Measurements from ENCODE around the gene WDR45B. TPM values are rescaled to one million over a fixed set of nuclear protein-coding genes. Genes with fewer than 3 reads are reported as not detected.

WDR45B gene
- polyA plus RNA-seq, 1 of the 3 experiments (the other 2 are of a cell fraction): 171 TPM

DNA sequence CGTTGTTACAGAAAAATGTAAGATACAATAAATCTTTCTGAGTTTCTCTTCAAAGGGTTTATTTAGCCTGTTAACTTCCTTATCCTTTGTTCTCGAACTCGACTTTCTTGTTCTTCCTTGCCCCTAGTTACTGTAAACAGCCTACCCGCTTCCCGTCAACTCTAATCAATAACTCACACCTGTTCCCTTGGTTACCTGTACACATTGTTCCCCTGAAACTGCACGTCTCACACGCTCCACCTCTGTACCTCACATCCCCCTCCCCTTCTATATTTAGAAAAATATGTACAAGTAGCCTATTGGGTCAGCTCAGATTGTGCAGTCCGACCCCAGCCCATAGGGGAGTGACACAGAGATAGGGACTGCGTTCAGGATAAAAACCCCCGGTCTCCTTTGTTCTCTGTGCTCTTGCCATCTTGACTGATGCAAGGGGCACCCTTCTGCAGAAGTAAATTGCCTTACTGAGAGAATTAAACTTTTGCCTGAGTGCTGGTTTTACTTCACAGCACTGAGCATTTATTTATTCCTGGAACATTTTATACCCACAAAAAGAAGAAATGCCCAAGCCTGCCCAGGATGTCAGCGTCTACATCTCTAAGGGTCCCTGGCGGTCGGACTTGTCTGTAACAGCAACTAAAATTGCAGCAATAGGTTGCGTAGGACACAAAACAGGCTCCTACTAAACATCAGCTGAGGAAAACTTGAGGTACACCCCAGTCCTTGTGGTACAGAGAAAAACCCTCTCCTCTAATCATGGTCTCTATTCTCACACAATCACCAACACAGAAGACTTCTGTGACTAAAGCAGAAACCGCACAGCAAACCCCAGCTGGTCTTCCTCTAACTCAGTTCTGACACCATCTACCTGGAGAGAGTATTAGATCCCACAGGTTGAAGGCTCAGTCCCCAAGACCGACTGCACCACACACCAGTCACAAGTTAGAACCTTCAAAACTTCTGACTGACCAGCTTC is 11.3 kb downstream of the WDR45B start (continued):
- no peak for TF ChIP-seq EZH2phosphoT487 (IDR thresholded peaks at IDR 0.05; ENCODE audit: borderline replicate concordance, low read depth)
- TF ChIP-seq, protein P1, sequence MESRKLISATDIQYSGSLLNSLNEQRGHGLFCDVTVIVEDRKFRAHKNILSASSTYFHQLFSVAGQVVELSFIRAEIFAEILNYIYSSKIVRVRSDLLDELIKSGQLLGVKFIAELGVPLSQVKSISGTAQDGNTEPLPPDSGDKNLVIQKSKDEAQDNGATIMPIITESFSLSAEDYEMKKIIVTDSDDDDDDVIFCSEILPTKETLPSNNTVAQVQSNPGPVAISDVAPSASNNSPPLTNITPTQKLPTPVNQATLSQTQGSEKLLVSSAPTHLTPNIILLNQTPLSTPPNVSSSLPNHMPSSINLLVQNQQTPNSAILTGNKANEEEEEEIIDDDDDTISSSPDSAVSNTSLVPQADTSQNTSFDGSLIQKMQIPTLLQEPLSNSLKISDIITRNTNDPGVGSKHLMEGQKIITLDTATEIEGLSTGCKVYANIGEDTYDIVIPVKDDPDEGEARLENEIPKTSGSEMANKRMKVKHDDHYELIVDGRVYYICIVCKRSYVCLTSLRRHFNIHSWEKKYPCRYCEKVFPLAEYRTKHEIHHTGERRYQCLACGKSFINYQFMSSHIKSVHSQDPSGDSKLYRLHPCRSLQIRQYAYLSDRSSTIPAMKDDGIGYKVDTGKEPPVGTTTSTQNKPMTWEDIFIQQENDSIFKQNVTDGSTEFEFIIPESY (IDR thresholded peaks at IDR 0.05; ENCODE audit: borderline replicate concordance, low read depth): no peak
- TF ChIP-seq MEF2A (IDR thresholded peaks at IDR 0.05; ENCODE audit: borderline replicate concordance, low read depth): no peak
- TF ChIP-seq MXI1 (IDR thresholded peaks at IDR 0.05; ENCODE audit: low read depth, low read length): no peak
- no peak for TF ChIP-seq RXRA (IDR thresholded peaks at IDR 0.05; ENCODE audit: borderline replicate concordance, low read depth)
- TF ChIP-seq GATA2 (CRISPR knock-in tag; IDR thresholded peaks at IDR 0.05): no peak
- TF ChIP-seq NRF1 (IDR thresholded peaks at IDR 0.05; ENCODE audit: low read depth, low read length): no peak

DNA sequence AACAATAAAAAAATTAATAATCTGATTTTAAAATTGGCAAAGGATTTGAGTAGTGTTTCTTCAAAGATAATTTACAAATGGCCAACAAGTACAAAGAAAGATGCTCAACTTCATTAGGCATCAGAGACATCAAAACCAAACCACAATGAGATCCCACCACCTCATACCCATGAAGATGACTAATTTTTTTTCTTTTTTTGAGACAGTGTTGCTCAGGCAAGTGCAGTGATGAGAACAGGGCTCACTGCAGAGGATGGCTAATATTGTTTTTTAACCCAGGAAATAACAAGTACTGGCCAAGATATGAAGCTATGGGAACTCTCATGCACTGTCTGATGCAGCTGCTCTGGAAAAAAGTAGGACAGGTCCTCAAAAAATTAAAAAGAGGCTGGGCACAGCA is 14.9 kb downstream of the WDR45B start:
- no peak for DNase-seq
- no peaks in the 10 kb centered on the region for H3K27me3 ChIP-seq (ENCODE audit: insufficient read depth)
- H3K79me2 ChIP-seq (ENCODE audit: insufficient read depth): peaks cover 94% of the 10 kb centered on the region
- POLR2A ChIA-PET: no interaction called here
- H3K4me2 ChIP-seq: no peak overlapping the region
- no peak overlapping the region for H3K9ac ChIP-seq
- H3K9me3 ChIP-seq: no peaks in the 10 kb centered on the region
- H3K4me3 ChIP-seq (ENCODE audit: low read depth in 2 of 2, low read length in 1 of 2): no peak overlapping the region
- H3F3A ChIP-seq (replicated peaks; ENCODE audit: insufficient read depth): peaks cover 5% of the 10 kb centered on the region
- H3K4me1 ChIP-seq (ENCODE audit: control insufficient read depth in 1 of 2, insufficient read depth in 2 of 2, low read depth in 1 of 2, low read length in 1 of 2): no peaks in the 10 kb centered on the region
- TF ChIP-seq, protein P2, sequence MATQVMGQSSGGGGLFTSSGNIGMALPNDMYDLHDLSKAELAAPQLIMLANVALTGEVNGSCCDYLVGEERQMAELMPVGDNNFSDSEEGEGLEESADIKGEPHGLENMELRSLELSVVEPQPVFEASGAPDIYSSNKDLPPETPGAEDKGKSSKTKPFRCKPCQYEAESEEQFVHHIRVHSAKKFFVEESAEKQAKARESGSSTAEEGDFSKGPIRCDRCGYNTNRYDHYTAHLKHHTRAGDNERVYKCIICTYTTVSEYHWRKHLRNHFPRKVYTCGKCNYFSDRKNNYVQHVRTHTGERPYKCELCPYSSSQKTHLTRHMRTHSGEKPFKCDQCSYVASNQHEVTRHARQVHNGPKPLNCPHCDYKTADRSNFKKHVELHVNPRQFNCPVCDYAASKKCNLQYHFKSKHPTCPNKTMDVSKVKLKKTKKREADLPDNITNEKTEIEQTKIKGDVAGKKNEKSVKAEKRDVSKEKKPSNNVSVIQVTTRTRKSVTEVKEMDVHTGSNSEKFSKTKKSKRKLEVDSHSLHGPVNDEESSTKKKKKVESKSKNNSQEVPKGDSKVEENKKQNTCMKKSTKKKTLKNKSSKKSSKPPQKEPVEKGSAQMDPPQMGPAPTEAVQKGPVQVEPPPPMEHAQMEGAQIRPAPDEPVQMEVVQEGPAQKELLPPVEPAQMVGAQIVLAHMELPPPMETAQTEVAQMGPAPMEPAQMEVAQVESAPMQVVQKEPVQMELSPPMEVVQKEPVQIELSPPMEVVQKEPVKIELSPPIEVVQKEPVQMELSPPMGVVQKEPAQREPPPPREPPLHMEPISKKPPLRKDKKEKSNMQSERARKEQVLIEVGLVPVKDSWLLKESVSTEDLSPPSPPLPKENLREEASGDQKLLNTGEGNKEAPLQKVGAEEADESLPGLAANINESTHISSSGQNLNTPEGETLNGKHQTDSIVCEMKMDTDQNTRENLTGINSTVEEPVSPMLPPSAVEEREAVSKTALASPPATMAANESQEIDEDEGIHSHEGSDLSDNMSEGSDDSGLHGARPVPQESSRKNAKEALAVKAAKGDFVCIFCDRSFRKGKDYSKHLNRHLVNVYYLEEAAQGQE (IDR thresholded peaks at IDR 0.05; ENCODE audit: low read depth, low read length): no peak
- TF ChIP-seq RAD21 (IDR thresholded peaks at IDR 0.05; ENCODE audit: low read length): no peak
- no peak for TF ChIP-seq JUND (IDR thresholded peaks at IDR 0.05)
- TF ChIP-seq CHD2 (IDR thresholded peaks at IDR 0.05; ENCODE audit: low read length, partially characterized antibody): no peak
- TF ChIP-seq TAF1 (IDR thresholded peaks at IDR 0.05; ENCODE audit: borderline replicate concordance, low read depth, low read length): no peak
- TF ChIP-seq FOXJ3 (CRISPR knock-in tag; IDR thresholded peaks at IDR 0.05): no peak
- TF ChIP-seq GABPA (IDR thresholded peaks at IDR 0.05; ENCODE audit: low read depth): no peak
- TF ChIP-seq, protein P1 (IDR thresholded peaks at IDR 0.05; ENCODE audit: borderline replicate concordance, low read depth): no peak
- no peak for TF ChIP-seq GATA2 (CRISPR knock-in tag; IDR thresholded peaks at IDR 0.05)
- no peak for TF ChIP-seq NFIC (IDR thresholded peaks at IDR 0.05; ENCODE audit: borderline replicate concordance)
- H2AFZ ChIP-seq (ENCODE audit: low read depth): no peak overlapping the region
- CTCF ChIA-PET: no interaction called here
- H3K36me3 ChIP-seq (replicated peaks in 1 of 2; ENCODE audit: control insufficient read depth in 1 of 2, insufficient read depth in 2 of 2, low read length in 1 of 2): peaks cover 24 to 52% of the 10 kb centered on the region in 2 experiments
- peaks cover 68% of the 10 kb centered on the region for H4K20me1 ChIP-seq (ENCODE audit: insufficient read depth)
- no peak overlapping the region for H3K27ac ChIP-seq (ENCODE audit: low read depth in 2 of 2, low read length in 1 of 2)
- no peaks in the 10 kb centered on the region for H3K9me2 ChIP-seq

All from SK-N-SH (cell line).